ENCODE data around the gene SH3BP5.
"Not testable (repeated sequence)": the region's sequence is repeated elsewhere in the genome, so short reads cannot be mapped to it uniquely, and the experiment has no call there.

SH3BP5 gene

DNA sequence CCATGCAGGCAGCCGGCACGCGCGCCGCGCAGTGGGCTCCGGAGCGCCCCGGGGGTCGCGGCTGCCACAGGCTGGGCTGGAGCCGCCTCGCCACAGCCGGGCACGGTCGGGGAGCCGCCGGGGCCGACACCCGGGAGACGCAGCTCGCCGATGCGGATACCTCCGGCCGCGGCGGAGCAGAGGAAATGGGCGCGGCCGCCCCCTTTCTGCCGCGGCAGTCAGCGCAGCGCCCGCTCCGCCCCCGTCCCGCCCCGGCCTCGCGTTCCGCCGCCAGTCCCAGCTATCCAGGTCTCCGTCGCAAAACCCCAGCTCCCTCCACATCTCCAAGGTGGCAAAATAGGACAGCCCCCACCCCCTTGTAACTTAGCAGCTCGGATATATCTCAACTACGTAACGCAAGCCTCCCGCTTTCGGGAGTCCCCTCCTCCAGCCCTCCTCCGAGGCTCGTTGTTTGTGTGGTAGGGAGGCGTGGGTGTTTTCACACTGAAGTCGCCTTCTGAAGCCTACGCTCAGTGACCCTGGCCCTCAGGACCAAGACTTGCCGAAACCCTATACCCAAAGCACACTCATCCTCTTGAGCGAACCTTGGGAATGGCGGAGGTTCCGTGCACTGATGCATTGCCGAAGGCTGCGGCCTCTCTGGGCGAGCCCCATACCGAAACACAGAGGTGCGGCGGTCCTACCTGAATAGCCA is at the start of gene SH3BP5:
Gene SH3BP5 (minus strand): TSS at position 182 of the 694 bp plus-strand sequence. CDS start 178 bp downstream, at position 4.
- DNase-seq (ENCODE audit: low spot score) = peak; percentile 93

DNA sequence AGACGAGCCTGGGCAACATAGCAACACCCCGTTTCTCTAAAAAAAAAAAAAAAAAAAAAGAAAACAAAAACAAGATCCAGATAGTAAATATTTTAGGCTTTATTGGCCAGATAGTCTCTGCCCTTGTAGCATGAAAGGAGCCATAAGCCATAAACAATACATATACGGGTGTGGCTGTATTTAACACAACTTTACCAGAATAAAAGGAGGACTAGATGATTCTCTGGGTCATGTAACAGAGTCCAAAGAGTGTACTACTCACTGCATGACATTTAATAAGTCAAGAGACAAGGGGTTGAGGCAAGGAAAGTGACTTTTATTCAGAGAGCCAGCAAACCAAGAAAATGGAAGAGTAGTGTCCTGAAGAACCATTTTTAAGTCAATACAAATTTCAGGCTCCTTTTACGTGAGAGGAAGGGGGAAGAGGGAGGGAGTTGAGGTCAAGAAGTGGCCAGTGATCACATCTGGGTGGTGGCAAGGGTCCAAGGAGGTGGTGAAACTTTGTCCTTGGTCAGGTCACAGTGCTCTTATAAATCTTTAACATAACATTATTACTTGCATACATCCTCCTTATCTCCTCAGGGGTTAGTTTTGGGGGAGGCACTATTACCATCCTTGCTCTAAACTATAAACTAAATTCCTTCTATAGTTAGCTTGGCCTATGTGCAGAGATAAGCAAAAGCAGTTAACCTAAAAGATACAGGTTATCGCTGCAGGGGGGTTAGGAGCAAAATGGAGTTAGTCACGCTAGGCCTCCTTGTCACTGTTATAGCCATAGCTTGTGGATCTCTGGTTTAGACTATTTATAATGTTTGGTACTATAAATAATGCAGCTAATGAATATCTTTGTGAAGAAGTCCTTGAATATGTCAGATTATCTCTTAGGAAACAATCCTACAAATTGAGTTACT is 48.8 kb upstream of the SH3BP5 start:
- no peak for DNase-seq (ENCODE audit: low spot score)

DNA sequence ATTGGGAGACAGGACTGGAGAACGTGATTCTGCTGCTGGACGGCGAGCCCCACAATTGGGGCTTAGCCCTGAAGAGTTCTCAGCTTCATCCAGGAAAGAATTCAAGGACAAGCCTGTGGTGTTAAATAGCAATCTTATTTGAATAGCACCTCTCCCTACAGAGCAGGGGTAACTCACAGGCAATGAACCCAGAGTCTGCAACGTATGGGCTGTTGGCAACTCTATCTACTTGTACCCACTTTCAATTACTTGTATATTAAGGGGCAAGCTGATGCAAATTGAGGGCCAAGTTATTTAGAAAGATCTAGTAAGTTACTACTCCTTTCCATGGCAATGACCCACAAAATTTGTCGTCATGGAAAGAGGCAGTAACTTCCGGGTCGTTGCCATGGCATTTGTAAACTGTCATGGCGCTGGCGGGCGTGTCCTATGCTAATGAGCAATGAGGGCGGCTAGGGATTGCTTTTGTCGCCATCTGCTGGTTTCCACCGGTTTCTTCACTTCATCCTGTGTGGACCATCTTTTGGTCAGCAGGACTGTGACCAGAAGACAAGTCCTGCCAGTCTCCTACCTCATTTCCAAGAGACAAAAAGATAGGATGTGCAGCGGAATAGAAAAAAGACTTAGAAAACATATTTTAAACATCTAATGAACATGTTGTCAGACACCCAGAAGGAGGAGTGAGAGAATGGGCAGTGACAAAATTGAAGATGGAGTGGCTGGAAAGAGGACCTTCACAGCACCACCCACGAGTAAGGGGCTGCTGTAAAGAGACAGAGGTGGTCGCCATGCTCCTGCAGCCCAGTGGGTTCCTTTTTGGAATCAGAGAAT is 45.8 kb upstream of the SH3BP5 start:
- peak; percentile 84 for DNase-seq (ENCODE audit: low spot score)

DNA sequence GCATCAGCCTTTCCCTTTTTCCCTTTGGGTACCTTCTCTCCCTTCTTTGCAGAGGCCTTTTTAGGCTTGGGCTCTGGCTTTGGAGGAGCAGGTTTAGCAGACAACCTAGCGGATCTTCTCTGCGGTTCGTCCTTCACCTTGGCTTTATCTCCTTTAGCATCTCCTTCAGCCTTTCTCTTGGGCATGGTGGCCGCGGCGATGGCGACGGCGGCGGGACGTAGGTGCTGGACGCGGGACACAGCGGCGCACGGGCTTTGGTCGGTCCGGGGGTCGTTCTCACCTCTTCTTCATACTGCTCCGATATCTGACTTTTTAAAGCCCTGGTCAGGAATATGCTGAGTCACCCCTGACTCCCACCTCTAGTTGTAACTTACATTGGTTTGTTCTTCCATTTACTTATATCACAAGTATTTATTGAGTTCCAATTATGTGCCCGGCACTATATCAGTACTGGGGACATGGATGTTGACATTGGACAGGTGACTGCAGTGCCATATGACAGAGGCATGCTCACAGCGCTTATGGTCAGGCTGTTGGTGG is 43.1 kb upstream of the SH3BP5 start:
- no peak for DNase-seq (ENCODE audit: low spot score)

- DNase-seq (ENCODE audit: low spot score) = no peak
Measured at GRCh38 chr3:15372918-15373317, 40.5 kb upstream of the SH3BP5 start.

GRCh38 chr3:15368561-15369135 is 36.3 kb upstream of the SH3BP5 start:
- DNase-seq (ENCODE audit: low spot score) = no peak

GRCh38 chr3:15367059-15367458 is 34.7 kb upstream of the SH3BP5 start:
- no peak for DNase-seq (ENCODE audit: low spot score)

- DNase-seq (ENCODE audit: low spot score) = not testable (repeated sequence)
Measured at GRCh38 chr3:15364078-15364477, 31.7 kb upstream of the SH3BP5 start.

GRCh38 chr3:15361494-15362214 is 29.3 kb upstream of the SH3BP5 start:
- no peak for DNase-seq (ENCODE audit: low spot score)

GRCh38 chr3:15360788-15361493 is 28.6 kb upstream of the SH3BP5 start:
- no peak for DNase-seq (ENCODE audit: low spot score)

GRCh38 chr3:15359677-15360397 is 27.5 kb upstream of the SH3BP5 start:
- DNase-seq (ENCODE audit: low spot score) = no peak

- DNase-seq (ENCODE audit: low spot score) = not testable (repeated sequence)
Measured at GRCh38 chr3:15356651-15357061, 24.3 kb upstream of the SH3BP5 start.

DNA sequence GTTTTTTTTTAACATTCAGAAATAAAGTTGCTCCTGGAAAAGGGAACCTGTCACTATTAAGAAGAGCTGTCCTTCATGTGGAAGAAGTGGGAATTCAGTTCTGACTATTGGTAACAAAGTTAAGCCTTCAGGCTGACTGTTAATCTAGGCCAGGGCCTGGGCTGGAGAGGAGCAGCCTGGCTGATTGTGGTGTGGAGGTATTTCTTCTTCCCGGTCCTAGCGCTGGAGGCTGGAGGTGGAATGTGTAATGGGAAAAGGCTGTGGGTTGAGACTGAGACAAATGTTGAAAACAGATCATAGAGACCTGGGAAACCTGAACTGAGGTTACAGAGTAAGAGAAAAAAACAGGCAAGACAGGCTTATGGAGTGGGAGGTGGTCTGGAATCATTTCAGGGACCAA is 23.8 kb upstream of the SH3BP5 start:
- DNase-seq (ENCODE audit: low spot score) = no peak

DNA sequence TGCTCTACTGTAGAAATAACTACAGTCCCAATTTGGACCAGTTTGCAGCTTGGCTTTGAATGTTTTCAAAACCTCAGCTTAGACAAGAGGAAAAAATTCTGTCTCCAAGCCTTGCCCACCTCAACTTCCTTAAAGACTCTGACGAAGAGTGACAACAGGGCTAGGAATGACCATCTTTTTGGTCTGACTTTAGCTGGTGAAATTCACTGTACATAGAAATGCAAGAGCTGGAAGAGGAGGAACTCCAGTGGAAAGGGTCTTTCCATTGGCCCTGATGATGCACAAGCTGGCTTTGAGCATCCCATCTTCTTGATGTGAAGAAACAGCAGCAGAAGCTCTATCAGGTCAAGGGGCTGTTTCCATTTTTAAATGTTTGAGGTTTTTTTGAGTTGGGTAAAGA is 22.7 kb upstream of the SH3BP5 start:
- no peak for DNase-seq (ENCODE audit: low spot score)

DNA sequence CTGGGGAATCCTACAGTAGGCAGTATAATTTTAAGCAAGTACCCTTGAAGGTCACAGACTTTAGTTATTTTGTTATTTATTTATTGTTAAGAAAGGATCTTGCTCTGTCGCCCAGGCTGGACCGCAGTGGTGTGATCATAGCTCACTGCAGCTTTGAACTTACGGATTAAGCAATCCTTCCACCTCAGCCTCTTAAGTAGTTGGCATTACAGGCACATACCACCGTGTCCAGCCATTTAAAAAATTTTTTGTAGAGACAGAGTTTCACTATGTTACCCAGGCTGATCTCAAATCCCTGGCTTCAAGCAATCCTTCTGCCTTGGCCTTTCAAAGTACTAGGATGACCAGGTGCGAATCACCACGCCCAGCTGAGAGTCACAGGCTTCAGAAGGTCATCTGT is 22.1 kb upstream of the SH3BP5 start:
- no peak for DNase-seq (ENCODE audit: low spot score)

DNA sequence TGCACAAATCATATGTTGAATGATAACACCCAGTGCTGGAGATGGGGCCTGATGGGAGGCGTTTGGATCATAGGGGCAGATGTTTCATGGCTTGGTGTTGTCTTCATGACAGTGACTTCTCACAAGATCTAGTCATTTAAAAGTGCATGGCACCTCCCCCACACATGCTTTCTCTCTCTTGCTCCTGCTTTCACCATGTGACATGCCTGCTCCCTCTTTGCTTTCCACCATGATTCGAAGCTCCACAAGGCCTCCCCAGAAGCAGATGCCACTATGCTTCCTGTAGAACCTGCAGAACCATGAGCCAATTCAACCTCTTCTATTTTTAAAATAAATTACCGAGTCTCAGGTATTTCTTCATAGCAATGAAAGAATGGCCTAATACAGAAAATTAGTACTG is 17.8 kb upstream of the SH3BP5 start:
- no peak for DNase-seq (ENCODE audit: low spot score)

DNA sequence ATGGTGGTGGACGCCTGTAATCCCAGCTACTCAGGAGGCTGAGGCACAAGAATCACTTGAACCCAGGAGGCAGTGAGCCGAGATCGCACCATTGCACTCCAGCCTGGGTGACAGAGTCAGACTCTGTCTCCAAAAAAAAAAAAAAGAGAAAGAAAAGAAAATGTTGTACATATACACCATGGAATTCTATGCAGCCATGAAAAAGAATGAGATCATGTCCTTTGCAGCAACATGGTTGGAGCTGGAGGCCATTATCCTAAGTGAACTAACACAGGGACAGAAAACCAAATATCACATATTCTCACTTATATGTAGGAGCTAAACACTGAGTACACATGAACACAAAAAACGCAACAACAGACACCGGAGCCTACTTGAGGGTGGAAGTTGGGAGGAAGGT is 17.1 kb upstream of the SH3BP5 start:
- DNase-seq (ENCODE audit: low spot score) = not testable (repeated sequence)

- DNase-seq (ENCODE audit: low spot score) = no peak
Measured at GRCh38 chr3:15348246-15348645, 15.9 kb upstream of the SH3BP5 start.

DNA sequence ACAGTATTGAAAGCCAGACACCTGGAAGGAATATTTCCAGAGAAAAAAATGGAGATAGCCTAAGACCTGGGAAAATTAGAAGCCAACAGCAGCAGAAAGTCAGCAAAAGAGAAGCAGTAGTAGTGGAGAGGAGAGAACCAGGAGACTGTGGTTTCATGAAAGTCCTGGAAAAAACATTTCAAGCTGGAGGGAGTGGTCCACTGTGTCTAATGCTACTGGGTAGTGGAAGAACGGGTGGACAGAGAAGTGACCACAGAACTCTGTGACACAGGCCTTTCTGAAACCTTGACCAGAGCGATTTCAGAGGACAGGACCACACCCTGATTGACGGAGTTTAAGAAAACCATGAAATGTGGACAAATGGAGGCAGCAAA is 15.3 kb upstream of the SH3BP5 start:
- no peak for DNase-seq (ENCODE audit: low spot score)

Measured in D341Med (cell line).